A549 (cell line): ENCODE data around the gene HYAL3. TPM values are rescaled to one million over a fixed set of nuclear protein-coding genes. Genes with fewer than 3 reads are reported as not detected.

Source experiments
- ATAC-seq, 2 experiments: fragments of 200-7000 bp in 1 of 2; fragments of >200 bp in 1 of 2; cut with Nextera tagmentation in 1 of 2; cut with Tn5 transposase in 1 of 2; 3 replicates each; pipeline versions ENCODE4 v1.8.0 to v1.9.1; 2018 to 2020; ENCODE audit warnings: mild to moderate bottlenecking in 1 of 2, moderate library complexity in 1 of 2
- CTCF ChIA-PET: fragments of 300-600 bp; sonication (Branson Sonifier 250); formaldehyde crosslinking; extraction: SDS; loops from one replicate; lab custom pipeline; 2021; ENCODE audit warnings: antibody characterized with exemption, inconsistent platforms; lab: Yijun Ruan, JAX
- POLR2A ChIA-PET: fragments of 350-600 bp; formaldehyde crosslinking; extraction: SDS; loops from one replicate; lab custom pipeline; 2021; ENCODE audit warnings: antibody characterized with exemption, inconsistent platforms; lab: Yijun Ruan, JAX
- DNase-seq, 2 experiments: peaks; one replicate each; pipeline versions ENCODE4 v3.0.0 to v3.0.0-alpha.2; 2011 to 2016; ENCODE audit warnings: low read depth in 1 of 2, low spot score in 1 of 2
- FAIRE-seq: peaks from 2 replicates; lab custom pipeline; 2011; peaks lifted over from hg19 to GRCh38; lab: Jason Lieb, UNC
- H3K27ac ChIP-seq, 2 experiments: fragments of >200 bp; sonication (Bioruptor Twin); formaldehyde crosslinking; 3 replicates each; pipeline ENCODE4 v1.5.1; 2016 to 2017
- H3K4me1 ChIP-seq: fragments of >200 bp; sonication (Bioruptor Twin); formaldehyde crosslinking; 3 replicates; pipeline ENCODE4 v1.6.1; 2016
- H3K4me2 ChIP-seq: fragments of >200 bp; sonication (Bioruptor Twin); formaldehyde crosslinking; 3 replicates; pipeline ENCODE4 v1.6.1; 2016
- H3K4me3 ChIP-seq: fragments of >200 bp; sonication (Bioruptor Twin); formaldehyde crosslinking; 3 replicates; pipeline ENCODE4 v1.5.1; 2016
- H3K9me3 ChIP-seq: fragments of >200 bp; sonication (Bioruptor Twin); formaldehyde crosslinking; 3 replicates; pipeline ENCODE4 v1.6.1; 2016
- CBX2 ChIP-seq: fragments of 200-600 bp; sonication (generic); IDR thresholded peaks from 2 replicates; pipeline ENCODE4 v1.6.1; 2016; ENCODE audit warnings: low read depth, mild to moderate bottlenecking, borderline replicate concordance
- EP300 ChIP-seq, 2 experiments: fragments of >200 bp; sonication (Bioruptor Twin); formaldehyde crosslinking; IDR thresholded peaks; 2 replicates in 1 of 2; 3 replicates in 1 of 2; pipeline ENCODE4 v1.6.1; 2016 to 2017
- ESRRA ChIP-seq: fragments of 150-350 bp; IDR thresholded peaks from 2 replicates; pipeline ENCODE4 v1.6.1; 2014; ENCODE audit warnings: mild to moderate bottlenecking, low read length, borderline replicate concordance
- FOSB ChIP-seq: fragments of 250-450 bp; sonication (Bioruptor Pico); IDR thresholded peaks from 2 replicates; pipeline ENCODE4 v1.5.0; 2020; ENCODE audit warnings: mild to moderate bottlenecking, moderate library complexity
- FOSL2 ChIP-seq, 2 experiments: fragments of 450-650 bp in 1 of 2; fragments of >200 bp in 1 of 2; sonication (Bioruptor Twin) in 1 of 2; formaldehyde crosslinking; IDR thresholded peaks; 2 replicates each; pipeline versions ENCODE4 v1.5.0 to v1.6.1; 2016 to 2020; ENCODE audit warnings: mild to moderate bottlenecking in 1 of 2, moderate library complexity in 1 of 2
- FOXS1 ChIP-seq: fragments of 250-450 bp; sonication (Bioruptor Pico); IDR thresholded peaks from 2 replicates; pipeline ENCODE4 v1.5.0; 2020; ENCODE audit warnings: mild to moderate bottlenecking, moderate library complexity
- GATA3 ChIP-seq: IDR thresholded peaks from 2 replicates; pipeline ENCODE4 v1.6.1; 2012; ENCODE audit warnings: borderline replicate concordance
- KDM1A ChIP-seq: fragments of 200-600 bp; sonication (generic); IDR thresholded peaks from 2 replicates; pipeline ENCODE4 v1.6.1; 2016; ENCODE audit warnings: low read depth, mild to moderate bottlenecking
- KDM5A ChIP-seq: fragments of 200-600 bp; sonication (generic); IDR thresholded peaks from 2 replicates; pipeline ENCODE4 v1.6.1; 2016; ENCODE audit warnings: antibody characterized with exemption, mild to moderate bottlenecking
- MAFK ChIP-seq: fragments of 450-650 bp; IDR thresholded peaks from 2 replicates; pipeline ENCODE4 v1.6.1; 2014; ENCODE audit not compliant: partially characterized antibody
- MAZ ChIP-seq: fragments of 150-350 bp; IDR thresholded peaks from 2 replicates; pipeline ENCODE4 v1.6.1; 2014; ENCODE audit warnings: antibody characterized with exemption, low read depth, low read length, borderline replicate concordance
- MYC ChIP-seq: IDR thresholded peaks from 2 replicates; pipeline ENCODE4 v1.6.1; 2012; ENCODE audit warnings: mild to moderate bottlenecking, inconsistent platforms, low read length, improper control_type of control experiment, borderline replicate concordance
- RARB ChIP-seq: fragments of 250-450 bp; sonication (Bioruptor Pico); IDR thresholded peaks from 2 replicates; pipeline ENCODE4 v1.8.0; 2021; ENCODE audit warnings: mild to moderate bottlenecking, moderate library complexity
- SMC3 ChIP-seq: fragments of >200 bp; sonication (Bioruptor Twin); formaldehyde crosslinking; IDR thresholded peaks from 3 replicates; pipeline ENCODE4 v1.6.1; 2018; ENCODE audit warnings: inconsistent platforms
- TP53 ChIP-seq: fragments of 250-450 bp; sonication (Bioruptor Pico); IDR thresholded peaks from 2 replicates; pipeline ENCODE4 v1.5.0; 2021; ENCODE audit warnings: mild to moderate bottlenecking, moderate library complexity
- ZC3H11A ChIP-seq: fragments of 450-650 bp; IDR thresholded peaks from 2 replicates; pipeline ENCODE4 v1.6.1; 2014; ENCODE audit warnings: antibody characterized with exemption, mild to moderate bottlenecking
- ZNF302 ChIP-seq: fragments of 250-450 bp; sonication (Bioruptor Pico); IDR thresholded peaks from 2 replicates; pipeline ENCODE4 v1.9.0; 2021; ENCODE audit warnings: inconsistent platforms, mild to moderate bottlenecking, moderate library complexity
- WGBS: methylation state at CpG from one replicate; pipeline ENCODE4 v1.1.6; 2017; ENCODE audit errors: missing lambda C conversion rate; 5-methylcytosine and 5-hydroxymethylcytosine counted together
- polyA plus RNA-seq, 4 experiments: library from polyadenylated mRNA; depleted of rRNA in 3 of 4; stranded (reverse); fragments of >200 nt; fragmentation: RNase III in 1 of 4; extraction: RNeasy Plus Mini Kit Qiagen cat#74134 plus additional on column Dnase treatment in 1 of 4; gene quantifications; 2 replicates in 3 of 4; 3 replicates in 1 of 4; pipeline ENCODE4 v1.2.3, GENCODE V29; 2011 to 2017
- TF ChIP-seq, protein P1 (sequence below): fragments of 200-600 bp; sonication (generic); IDR thresholded peaks from 2 replicates; pipeline ENCODE4 v1.6.1; 2016; ENCODE audit warnings: antibody characterized with exemption, mild to moderate bottlenecking, moderate library complexity
- TF ChIP-seq, protein P2 (sequence below): fragments of >200 bp; sonication (Bioruptor Twin); formaldehyde crosslinking; IDR thresholded peaks from 3 replicates; pipeline ENCODE4 v1.6.1; 2016

The HYAL3 gene
- polyA plus RNA-seq, 2 of the 4 experiments (the other 2 are of a cell fraction): 3.0 to 5.0 TPM

DNA sequence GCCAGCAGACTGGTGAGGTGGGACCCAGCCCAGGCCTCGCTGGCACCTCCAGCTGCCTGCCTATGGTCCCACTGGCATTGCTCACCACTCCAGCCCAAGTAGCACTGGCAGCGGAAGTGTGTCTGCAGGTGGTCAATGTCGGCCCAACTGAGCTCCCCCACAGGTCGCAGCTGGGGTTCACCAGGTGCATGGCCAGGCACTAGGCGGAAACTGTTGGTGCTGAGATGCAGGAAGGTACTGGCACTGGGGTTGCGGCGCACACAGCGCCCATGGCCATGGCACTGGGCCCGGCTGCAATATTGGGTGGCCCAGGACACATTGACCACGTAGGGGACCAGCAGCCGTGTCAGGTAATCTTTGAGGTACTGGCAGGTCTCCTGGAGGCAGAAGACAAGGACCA lies 19.0 kb upstream of the HYAL3 start:
- FAIRE-seq: no peak
- WGBS: 89% methylated on average over 5 of the region's 11 CpGs
- no peak overlapping the region; a peak in 1 of 6 replicates for H3K27ac ChIP-seq
- TF ChIP-seq ZC3H11A: no peak
- TF ChIP-seq FOSL2 (IDR thresholded peaks at IDR 0.05): no peak
- TF ChIP-seq FOSL2 (CRISPR knock-in tag; IDR thresholded peaks at IDR 0.05): no peak
- no peak for TF ChIP-seq RARB (CRISPR knock-in tag)
- no peak for TF ChIP-seq EP300 (IDR thresholded peaks at IDR 0.05)
- TF ChIP-seq CBX2: no peak
- TF ChIP-seq FOXS1 (CRISPR knock-in tag): no peak
- no peak for TF ChIP-seq KDM5A
- no peak for TF ChIP-seq ESRRA
- ChIA-PET CTCF (interaction anchor here (0.8 to 5.0 kb wide), 5 partner anchors 10 to 92 kb away, joined by 3 to 21 read pairs (median 5); partner anchors contain the start of genes HYAL3, IFRD2, NAA80 and TUSC2), POLR2A (no interaction called here)
- no peak overlapping the region; the same call in 2 of the 3 replicates for H3K4me2 ChIP-seq
- ATAC-seq: no peak
- no peak overlapping the region for H3K4me3 ChIP-seq
- no peaks in the 10 kb centered on the region for H3K9me3 ChIP-seq
- H3K4me1 ChIP-seq: peaks cover 31% of the 10 kb centered on the region
- DNase-seq: no peak

- peak overlapping the region; percentile 66 for H3K4me2 ChIP-seq
- WGBS: 56% methylated on average over 5 of the region's 6 CpGs
- H3K27ac ChIP-seq: peak overlapping the region; percentile 39 to 78; a peak in 4 of 6 replicates
- CTCF ChIA-PET: interaction anchor here (2.3 kb wide), 1 partner anchor 11 kb away, joined by 8 read pairs; the partner anchor contains the start of gene TUSC2
- peaks cover 31% of the 10 kb centered on the region for H3K4me1 ChIP-seq
- H3K4me3 ChIP-seq: no peak overlapping the region
- H3K9me3 ChIP-seq: no peaks in the 10 kb centered on the region
- POLR2A ChIA-PET: interaction anchor here (1.3 kb wide), 1 partner anchor 20 kb away, joined by 4 read pairs; no protein-coding TSS in a partner anchor
- no peak for ATAC-seq
- no peak for FAIRE-seq
- TF ChIP-seq RARB (CRISPR knock-in tag): no peak
- no peak for TF ChIP-seq MYC
- TF ChIP-seq FOSB (CRISPR knock-in tag): no peak
- no peak for TF ChIP-seq KDM1A
- no peak for TF ChIP-seq MAZ
- TF ChIP-seq TP53 (CRISPR knock-in tag): no peak
- TF ChIP-seq SMC3: no peak
- TF ChIP-seq, protein P1, sequence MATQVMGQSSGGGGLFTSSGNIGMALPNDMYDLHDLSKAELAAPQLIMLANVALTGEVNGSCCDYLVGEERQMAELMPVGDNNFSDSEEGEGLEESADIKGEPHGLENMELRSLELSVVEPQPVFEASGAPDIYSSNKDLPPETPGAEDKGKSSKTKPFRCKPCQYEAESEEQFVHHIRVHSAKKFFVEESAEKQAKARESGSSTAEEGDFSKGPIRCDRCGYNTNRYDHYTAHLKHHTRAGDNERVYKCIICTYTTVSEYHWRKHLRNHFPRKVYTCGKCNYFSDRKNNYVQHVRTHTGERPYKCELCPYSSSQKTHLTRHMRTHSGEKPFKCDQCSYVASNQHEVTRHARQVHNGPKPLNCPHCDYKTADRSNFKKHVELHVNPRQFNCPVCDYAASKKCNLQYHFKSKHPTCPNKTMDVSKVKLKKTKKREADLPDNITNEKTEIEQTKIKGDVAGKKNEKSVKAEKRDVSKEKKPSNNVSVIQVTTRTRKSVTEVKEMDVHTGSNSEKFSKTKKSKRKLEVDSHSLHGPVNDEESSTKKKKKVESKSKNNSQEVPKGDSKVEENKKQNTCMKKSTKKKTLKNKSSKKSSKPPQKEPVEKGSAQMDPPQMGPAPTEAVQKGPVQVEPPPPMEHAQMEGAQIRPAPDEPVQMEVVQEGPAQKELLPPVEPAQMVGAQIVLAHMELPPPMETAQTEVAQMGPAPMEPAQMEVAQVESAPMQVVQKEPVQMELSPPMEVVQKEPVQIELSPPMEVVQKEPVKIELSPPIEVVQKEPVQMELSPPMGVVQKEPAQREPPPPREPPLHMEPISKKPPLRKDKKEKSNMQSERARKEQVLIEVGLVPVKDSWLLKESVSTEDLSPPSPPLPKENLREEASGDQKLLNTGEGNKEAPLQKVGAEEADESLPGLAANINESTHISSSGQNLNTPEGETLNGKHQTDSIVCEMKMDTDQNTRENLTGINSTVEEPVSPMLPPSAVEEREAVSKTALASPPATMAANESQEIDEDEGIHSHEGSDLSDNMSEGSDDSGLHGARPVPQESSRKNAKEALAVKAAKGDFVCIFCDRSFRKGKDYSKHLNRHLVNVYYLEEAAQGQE: no peak
- TF ChIP-seq MAFK: no peak
- no peak for TF ChIP-seq ZNF302
- TF ChIP-seq, protein P2, sequence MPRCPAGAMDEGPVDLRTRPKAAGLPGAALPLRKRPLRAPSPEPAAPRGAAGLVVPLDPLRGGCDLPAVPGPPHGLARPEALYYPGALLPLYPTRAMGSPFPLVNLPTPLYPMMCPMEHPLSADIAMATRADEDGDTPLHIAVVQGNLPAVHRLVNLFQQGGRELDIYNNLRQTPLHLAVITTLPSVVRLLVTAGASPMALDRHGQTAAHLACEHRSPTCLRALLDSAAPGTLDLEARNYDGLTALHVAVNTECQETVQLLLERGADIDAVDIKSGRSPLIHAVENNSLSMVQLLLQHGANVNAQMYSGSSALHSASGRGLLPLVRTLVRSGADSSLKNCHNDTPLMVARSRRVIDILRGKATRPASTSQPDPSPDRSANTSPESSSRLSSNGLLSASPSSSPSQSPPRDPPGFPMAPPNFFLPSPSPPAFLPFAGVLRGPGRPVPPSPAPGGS: no peak
- TF ChIP-seq GATA3: no peak
- no peak for DNase-seq
Observed at GRCh38 chr3:50317300-50317699, 18.1 kb upstream of the HYAL3 start.
